Measurements from ENCODE around the gene CCDC177. TPM values are rescaled to one million over a fixed set of nuclear protein-coding genes. Genes with fewer than 3 reads are reported as not detected.

The CCDC177 gene
- under 0.01 TPM in 1 of 2 replicates, not detected in the other for total RNA-seq (ENCODE audit: low replicate concordance)

DNA sequence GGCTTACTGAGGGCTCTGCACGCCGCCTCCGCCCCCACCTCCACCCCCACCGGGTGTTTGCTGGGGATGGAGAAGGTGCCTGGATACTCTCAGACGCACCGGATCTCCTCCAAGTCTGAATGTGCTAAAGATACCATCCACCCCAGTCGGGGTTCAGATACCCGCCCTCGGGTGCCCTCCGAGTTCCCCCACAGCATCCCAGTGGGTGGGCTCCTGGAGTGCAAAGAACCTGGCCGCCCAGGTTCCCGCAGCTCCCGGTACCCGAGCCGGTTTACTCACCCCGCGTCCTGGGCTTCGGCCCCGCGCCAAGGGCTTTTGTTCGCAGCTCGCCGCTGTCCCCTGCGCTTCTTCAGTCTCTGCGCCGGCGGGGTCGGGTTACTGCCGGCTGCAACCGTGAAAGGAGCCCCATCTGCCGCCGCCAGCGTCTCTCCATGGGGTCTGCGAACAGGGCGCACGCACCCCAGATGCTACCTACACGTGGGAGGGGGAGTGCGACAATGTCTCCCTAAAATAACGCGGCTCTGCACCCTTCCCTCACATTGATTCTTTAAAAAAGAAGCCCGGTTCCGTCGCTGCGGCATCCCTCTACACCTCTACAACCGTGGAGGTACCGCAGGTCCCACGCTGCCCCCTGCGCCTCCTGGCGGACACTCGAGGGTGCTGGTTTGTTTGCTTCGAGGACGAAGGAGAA, at the start of gene CCDC177:
Gene CCDC177 (minus strand): TSS at position 609 of the 691 bp plus-strand sequence. CDS start 1,249 bp downstream, outside the sequence.

GRCh38 chr14:69611172-69612013, 36.7 kb upstream of the CCDC177 start, which contains the start of gene SUSD6:
Gene SUSD6 (plus strand): TSS chr14:69611596. CDS start chr14:69658593, 46,997 bp downstream.

Other genes starting within 250 kb of the CCDC177 start
- gene ERH, start 176.6 kb downstream of the CCDC177 start, total RNA-seq (ENCODE audit: low replicate concordance), result 295 and 612 TPM in 2 replicates
- 105 and 109 TPM in 2 replicates for gene SLC39A9, start 176.2 kb downstream of the CCDC177 start, total RNA-seq (ENCODE audit: low replicate concordance)
- not detected in 2 replicates for gene PLEKHD1, start 90.1 kb downstream of the CCDC177 start, total RNA-seq (ENCODE audit: low replicate concordance)
- 6.0 and 6.9 TPM in 2 replicates for gene SUSD6, start 36.7 kb upstream of the CCDC177 start, total RNA-seq (ENCODE audit: low replicate concordance)
- gene SRSF5, start 192.3 kb upstream of the CCDC177 start, total RNA-seq (ENCODE audit: low replicate concordance), result 101 and 240 TPM in 2 replicates
- not detected in 2 replicates for gene SLC10A1, start 222.4 kb upstream of the CCDC177 start, total RNA-seq (ENCODE audit: low replicate concordance)